NCI-H2107 treated with DMSO at 0.1 percent for 48 hours (cell line): Measurements from ENCODE around the gene LGALS7.

Experiments
- DNase-seq: peaks from one replicate; lab custom pipeline; 2025; ENCODE audit not compliant: unreplicated experiment; lab: John Stamatoyannopoulos, UW

The LGALS7 gene

DNA sequence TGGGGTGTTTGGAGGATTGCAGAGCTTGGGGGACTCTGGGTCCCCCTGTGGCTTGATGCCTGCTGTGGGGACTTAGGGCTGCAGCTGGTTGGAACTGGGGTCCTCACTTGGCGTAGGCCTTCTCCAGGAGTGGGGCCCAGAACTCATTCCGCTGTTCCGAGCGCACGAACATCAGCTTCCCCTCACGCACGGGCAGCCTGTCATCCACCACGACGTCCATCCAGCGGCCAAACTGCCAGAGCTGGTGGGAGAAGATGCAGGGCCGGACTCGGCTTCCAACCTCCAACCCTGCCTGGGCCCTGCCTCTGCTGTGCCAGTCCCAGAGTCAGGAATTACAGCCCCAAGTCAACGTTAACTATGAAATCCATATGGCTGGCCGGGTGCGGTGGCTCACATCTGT, 31.6 kb downstream of the LGALS7 start:
- DNase-seq: no peak

DNA sequence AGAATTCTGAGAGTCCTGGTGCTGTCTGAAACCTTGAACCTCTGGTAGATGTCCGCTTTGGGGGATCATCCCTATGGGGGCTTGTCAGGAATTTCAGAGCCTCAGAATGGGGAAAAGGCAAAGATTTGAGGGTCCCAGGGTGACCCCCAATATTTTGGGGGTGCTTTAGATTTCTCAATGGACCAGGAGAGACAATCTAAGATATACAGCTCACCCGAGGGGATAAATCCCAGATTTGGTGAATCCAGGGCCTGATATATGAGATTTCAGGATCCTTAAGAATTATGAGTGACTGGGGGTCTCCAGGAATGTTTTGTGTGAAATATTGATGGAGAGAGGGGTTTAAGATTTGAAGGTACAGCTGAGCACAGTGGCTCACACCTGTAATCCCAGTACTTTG, 32.4 kb downstream of the LGALS7 start:
- no peak for DNase-seq

DNA sequence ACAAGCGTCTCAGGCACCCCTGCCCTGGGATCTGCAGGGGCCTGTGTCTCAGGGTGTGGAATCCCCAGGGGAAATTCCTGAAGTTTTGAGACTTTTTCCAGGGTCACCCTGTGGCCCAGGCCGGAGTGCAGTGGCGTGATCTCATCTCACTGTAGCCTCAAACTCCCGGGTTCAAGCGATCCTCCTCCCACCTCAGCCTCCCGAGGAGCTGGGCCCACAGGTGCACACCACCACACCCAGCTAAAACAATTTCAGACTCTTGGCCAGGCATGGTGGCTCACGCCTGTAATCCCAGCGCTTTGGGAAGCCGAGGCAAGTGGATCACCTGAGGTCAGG, 33.1 kb downstream of the LGALS7 start:
- no peak for DNase-seq

DNA sequence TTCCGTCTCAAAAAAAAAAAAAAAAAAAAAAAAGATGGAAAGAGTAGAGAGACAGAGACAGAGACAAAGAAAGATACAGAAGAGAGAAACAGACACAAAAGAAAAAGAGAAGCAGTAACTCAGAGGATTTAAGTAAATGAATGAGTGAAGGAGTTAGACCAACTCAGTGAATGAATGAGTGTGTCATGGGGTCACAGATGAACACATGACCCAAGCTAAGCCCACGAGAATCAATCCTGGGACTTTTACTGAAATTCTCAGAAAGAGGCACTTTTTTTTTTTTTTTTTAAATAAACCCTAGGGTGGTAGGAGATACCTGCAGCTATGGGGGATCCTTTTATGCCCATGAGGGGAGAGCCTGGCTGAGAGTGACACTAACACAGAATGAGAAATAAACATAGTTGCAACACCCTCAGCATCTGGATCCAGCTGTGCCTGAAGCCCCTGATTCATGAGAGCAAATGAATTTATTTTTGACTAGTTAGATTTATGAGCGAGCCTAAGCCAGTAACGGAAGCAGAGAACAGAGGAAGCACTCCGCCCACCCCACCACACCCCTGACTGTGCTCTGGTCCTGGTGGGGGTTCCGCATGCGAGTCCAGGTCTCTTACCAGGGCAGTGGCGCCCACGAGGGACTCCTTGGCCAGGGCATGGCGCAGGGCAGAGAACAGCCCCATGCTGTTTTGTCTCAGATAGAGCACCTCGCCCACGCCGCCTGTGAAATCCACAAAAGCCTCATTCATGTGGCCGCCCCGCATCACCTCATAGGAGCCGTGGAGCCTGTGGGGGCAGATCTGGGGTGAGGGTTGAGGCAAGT, 33.7 kb downstream of the LGALS7 start:
- DNase-seq: no peak

GRCh38 chr19:38737921-38738737, 35.2 kb downstream of the LGALS7 start:
- DNase-seq: no peak

- no peak for DNase-seq
Measured at GRCh38 chr19:38737281-38737865, 35.9 kb downstream of the LGALS7 start.

- DNase-seq: no peak
Measured at GRCh38 chr19:38736413-38737280, 36.7 kb downstream of the LGALS7 start.

GRCh38 chr19:38736036-38736412, 37.3 kb downstream of the LGALS7 start:
- no peak for DNase-seq

- DNase-seq: no peak
Measured at GRCh38 chr19:38735257-38735686, 38.0 kb downstream of the LGALS7 start.

DNA sequence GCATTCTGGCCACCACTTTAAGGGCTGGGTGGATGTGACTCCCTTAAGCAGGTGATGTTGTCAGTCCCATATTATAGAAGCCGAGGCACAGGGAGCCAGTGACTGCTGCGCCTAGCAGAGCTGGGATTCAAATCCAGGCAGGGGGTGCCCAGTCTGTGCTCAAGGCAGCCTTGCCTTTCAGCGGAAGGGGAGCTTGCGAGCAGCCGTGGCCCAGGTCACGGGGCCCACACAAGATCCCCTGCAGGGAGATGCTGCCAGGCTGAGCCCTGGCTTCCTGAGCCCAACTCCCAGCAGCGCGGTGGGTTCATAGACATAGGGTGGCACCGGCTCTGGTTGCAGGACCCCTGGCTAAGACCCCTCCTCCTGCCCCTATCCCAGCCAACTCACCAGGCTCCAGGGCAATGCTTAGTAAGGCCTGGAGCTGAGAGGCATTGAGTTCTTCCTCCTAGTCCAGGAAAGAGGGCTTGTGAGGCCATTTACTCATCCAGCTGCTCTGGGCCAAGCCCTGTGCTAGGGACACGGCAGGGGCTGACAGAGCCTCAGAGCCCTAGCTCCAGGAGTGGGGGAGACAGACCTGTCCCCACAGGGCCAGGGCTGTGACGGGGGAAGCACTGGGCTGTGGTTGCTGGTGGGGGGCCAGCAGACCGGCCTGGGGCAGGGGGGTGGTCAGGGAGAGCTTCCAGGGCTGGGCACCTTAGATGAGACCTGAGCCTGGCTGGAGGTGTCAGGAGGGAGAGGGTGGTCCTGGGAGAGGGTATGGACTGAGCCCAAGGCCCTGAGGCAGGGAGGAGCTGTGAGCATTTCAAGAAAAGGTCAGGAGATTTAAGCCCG, 38.7 kb downstream of the LGALS7 start:
- no peak for DNase-seq

- no peak for DNase-seq
Measured at GRCh38 chr19:38734176-38734425, 39.2 kb downstream of the LGALS7 start.

- no peak for DNase-seq
Measured at GRCh38 chr19:38733493-38734175, 39.7 kb downstream of the LGALS7 start.

DNA sequence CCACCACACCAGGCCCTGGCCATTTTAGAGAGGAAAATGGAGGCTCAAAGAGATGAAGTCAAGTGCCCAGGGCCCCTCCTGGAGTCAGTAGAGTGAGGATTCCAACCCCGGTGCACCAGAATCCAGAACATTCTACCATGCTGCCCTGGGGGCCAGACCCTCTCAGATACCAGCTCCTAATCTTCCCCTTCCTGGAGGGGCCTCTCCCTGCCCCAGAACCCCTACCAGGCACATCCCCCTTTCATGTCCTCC, 40.1 kb downstream of the LGALS7 start:
- no peak for DNase-seq

DNA sequence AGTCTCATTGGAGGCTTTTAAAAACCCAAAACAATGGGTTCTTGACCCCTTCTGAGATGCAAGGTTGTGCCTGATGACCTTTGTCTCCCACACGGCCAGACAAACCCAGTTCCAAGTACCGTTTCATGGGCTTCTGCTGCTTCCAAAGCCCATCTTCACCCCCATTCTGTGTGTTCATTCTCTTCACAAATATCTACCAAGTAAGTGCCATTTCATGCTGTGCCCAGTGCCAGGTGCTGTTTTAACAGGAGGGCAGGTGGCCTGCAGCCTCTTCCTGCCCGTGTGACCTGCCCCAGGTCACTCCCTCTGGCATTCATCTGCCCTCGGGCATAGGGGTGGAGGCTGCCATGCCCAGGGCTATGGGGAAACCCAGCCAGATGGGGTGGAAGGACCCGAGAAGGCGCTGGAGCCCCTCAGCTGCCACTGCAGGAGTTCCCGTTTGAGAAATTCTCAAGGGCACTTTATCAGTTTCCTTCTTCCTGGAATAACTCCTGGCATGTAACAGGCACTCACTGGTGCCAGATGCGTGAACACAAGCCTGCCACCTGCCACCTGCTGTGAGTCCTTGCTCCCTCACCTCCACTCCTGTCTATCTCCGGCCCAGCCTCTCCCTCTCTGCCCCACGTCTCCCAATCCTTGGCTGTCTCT, 41.5 kb downstream of the LGALS7 start:
- DNase-seq: no peak

GRCh38 chr19:38730731-38731589, 42.4 kb downstream of the LGALS7 start:
- no peak for DNase-seq

DNA sequence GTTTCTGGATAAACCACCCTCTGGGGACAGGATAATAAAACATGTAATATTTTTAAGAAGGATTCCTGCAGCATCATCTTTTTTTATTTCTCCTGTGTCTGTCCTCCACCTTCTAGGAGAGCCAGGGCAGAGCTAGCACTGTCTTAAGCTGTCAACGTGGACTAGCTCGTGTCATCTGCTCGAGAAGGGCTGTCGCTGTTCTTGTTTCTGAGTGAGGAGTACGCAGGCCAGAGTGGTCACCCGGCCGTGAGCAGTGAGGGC, 42.9 kb downstream of the LGALS7 start:
- no peak for DNase-seq

GRCh38 chr19:38729653-38730469, 43.5 kb downstream of the LGALS7 start:
- no peak for DNase-seq
